ENCODE measurements around the gene AXIN2. TPM values are rescaled to one million over a fixed set of nuclear protein-coding genes. Genes with fewer than 3 reads are reported as not detected.

AXIN2 gene
- total and polyA plus RNA-seq, 10 of the 15 experiments (the other 5 are each of a cell fraction or from before 2014, with no cell fraction given) = 0.47 to 7.8 (median 3.1) TPM

GRCh38 chr17:65587534-65588180 is 26.2 kb upstream of the AXIN2 start:
- Histone ChIP-seq H3K4me3 (no peak overlapping the region), H3K79me2 (ENCODE audit: control insufficient read depth, insufficient read depth, low read length) (no peaks in the 10 kb centered on the region), H3K4me2 (ENCODE audit: control insufficient read depth, insufficient read depth) (no peak overlapping the region), H3K27ac (ENCODE audit: control insufficient read depth, insufficient read depth) (no peak overlapping the region), H3K4me1 (ENCODE audit: control insufficient read depth, insufficient read depth, low read length) (no peaks in the 10 kb centered on the region), H3K27me3 (replicated peaks in 1 of 2; ENCODE audit: control insufficient read depth in 2 of 2, insufficient read depth in 2 of 2, low read length in 1 of 2) (no peaks in the 10 kb centered on the region), H3K9ac (ENCODE audit: control insufficient read depth, insufficient read depth, low read length) (no peak overlapping the region), H3K9me3 (replicated peaks; ENCODE audit: control insufficient read depth, insufficient read depth, low read length) (no peaks in the 10 kb centered on the region), H2AFZ (ENCODE audit: control insufficient read depth, low read depth, low read length) (no peak overlapping the region), H4K20me1 (ENCODE audit: control insufficient read depth, insufficient read depth) (no peaks in the 10 kb centered on the region), H3K36me3 (ENCODE audit: control insufficient read depth in 2 of 2, insufficient read depth in 2 of 2, low read length in 1 of 2) (no peaks in the 10 kb centered on the region)
- CTCF ChIA-PET = interaction anchor here (0.6 to 1.5 kb wide), 3 partner anchors 31 to 1706 kb away, joined by 3 to 5 read pairs (median 3); no protein-coding TSS in a partner anchor
- DNase-seq (ENCODE audit: low read depth, low spot score) (no peak), FAIRE-seq (no peak), ATAC-seq (no peak)
- POLR2A ChIA-PET = no interaction called here
- no TSS peak for BruUV-seq (replicated peaks)
- intact Hi-C loops (cut with micrococcal nuclease; ENCODE audit: unreplicated experiment) = no loop called here
- WGBS (ENCODE audit: insufficient coverage, insufficient replicate concordance, low lambda C conversion rate, missing lambda C conversion rate) = 36% methylated on average over 10 of the region's 10 CpGs
- RAD21 ChIA-PET (ENCODE audit: unreplicated experiment) = no interaction called here
- in situ Hi-C loops (cut with MboI) = no loop called here
- SMC1A ChIA-PET (ENCODE audit: uncharacterized antibody, unreplicated experiment) = no interaction called here
- TF ChIP-seq IRF3 (IDR thresholded peaks at IDR 0.05) = no peak
- TF ChIP-seq KAT2A (conservative IDR thresholded peaks at IDR 0.05; ENCODE audit: control insufficient read depth, low read depth, low read length) = no peak
- TF ChIP-seq TARDBP (IDR thresholded peaks at IDR 0.05; ENCODE audit: borderline replicate concordance) = no peak
- no peak for TF ChIP-seq CUX1 (IDR thresholded peaks at IDR 0.05; ENCODE audit: insufficient replicate concordance, low read depth, low read length)
- TF ChIP-seq ZBED1 (IDR thresholded peaks at IDR 0.05; ENCODE audit: borderline replicate concordance) = no peak
- TF ChIP-seq RELB (IDR thresholded peaks at IDR 0.05; ENCODE audit: low read depth) = no peak
- TF ChIP-seq ZZZ3 (IDR thresholded peaks at IDR 0.05; ENCODE audit: control insufficient read depth, insufficient read length, low read depth) = no peak
- no peak for TF ChIP-seq SPI1 (IDR thresholded peaks at IDR 0.05; ENCODE audit: borderline replicate concordance, insufficient read depth, low read depth, low read length)
- TF ChIP-seq DPF2 (IDR thresholded peaks at IDR 0.05) = no peak
- TF ChIP-seq CBFB (IDR thresholded peaks at IDR 0.05; ENCODE audit: low read depth) = no peak
- no peak for TF ChIP-seq HDAC2 (IDR thresholded peaks at IDR 0.05)
- no peak for TF ChIP-seq MAX (IDR thresholded peaks at IDR 0.05; ENCODE audit: low read depth, low read length)
- no peak for TF ChIP-seq IKZF2 (IDR thresholded peaks at IDR 0.05)
- TF ChIP-seq SP1 (IDR thresholded peaks at IDR 0.05; ENCODE audit: low read depth, low read length) = no peak
- no peak for TF ChIP-seq MLLT1 (IDR thresholded peaks at IDR 0.05)
